ENCODE data around the gene ACTC1.

- TF ChIP-seq CTCF (IDR thresholded peaks at IDR 0.05): no peak
- TF ChIP-seq POLR2A (IDR thresholded peaks at IDR 0.05): no peak
Measured at GRCh38 chr15:34780725-34781124, 14.6 kb downstream of the ACTC1 start.

All from esophagus squamous epithelium (tissue), 4 donors.